Rectal smooth muscle tissue (tissue), 1 donor: Measurements from ENCODE around the gene RANBP3L.

Experiments used
- H3K27ac ChIP-seq: one replicate; pipeline ENCODE4 v1.7.0; 2013; ENCODE audit warnings: low read depth, low read length, inconsistent platforms
- H3K27me3 ChIP-seq: one replicate; pipeline ENCODE4 v1.7.0; 2013; ENCODE audit warnings: low read length; ENCODE audit not compliant: control insufficient read depth, insufficient read depth
- H3K36me3 ChIP-seq: one replicate; pipeline ENCODE4 v1.7.0; 2013; ENCODE audit warnings: low read length; ENCODE audit not compliant: control insufficient read depth, insufficient read depth
- H3K4me1 ChIP-seq: one replicate; pipeline ENCODE4 v1.7.0; 2013; ENCODE audit warnings: low read length; ENCODE audit not compliant: control insufficient read depth, insufficient read depth
- H3K4me3 ChIP-seq: one replicate; pipeline ENCODE4 v1.7.0; 2013; ENCODE audit warnings: low read length
- H3K9ac ChIP-seq: one replicate; pipeline ENCODE4 v1.7.0; 2013; ENCODE audit warnings: low read length

RANBP3L gene

GRCh38 chr5:36237751-36238150 lies 64.0 kb downstream of the RANBP3L start:
- Histone ChIP-seq H3K27ac (peak overlapping the region; percentile 47), H3K4me1 (peaks cover 22% of the 10 kb centered on the region), H3K27me3 (no peaks in the 10 kb centered on the region), H3K9ac (no peak overlapping the region), H3K36me3 (no peaks in the 10 kb centered on the region), H3K4me3 (no peak overlapping the region)

GRCh38 chr5:36236801-36237200 lies 64.9 kb downstream of the RANBP3L start:
- Histone ChIP-seq H3K27me3 (no peaks in the 10 kb centered on the region), H3K9ac (no peak overlapping the region), H3K27ac (no peak overlapping the region), H3K36me3 (no peaks in the 10 kb centered on the region), H3K4me3 (no peak overlapping the region), H3K4me1 (peaks cover 22% of the 10 kb centered on the region)

- Histone ChIP-seq H3K9ac (no peak overlapping the region), H3K36me3 (no peaks in the 10 kb centered on the region), H3K4me3 (no peak overlapping the region), H3K27ac (no peak overlapping the region), H3K27me3 (no peaks in the 10 kb centered on the region), H3K4me1 (peaks cover 3% of the 10 kb centered on the region)
Observed at GRCh38 chr5:36232533-36232932, 69.2 kb downstream of the RANBP3L start.

GRCh38 chr5:36230151-36230790 lies 71.4 kb downstream of the RANBP3L start:
- H3K4me1 ChIP-seq, result no peaks in the 10 kb centered on the region
- H3K36me3 ChIP-seq, result no peaks in the 10 kb centered on the region
- H3K27ac ChIP-seq, result no peak overlapping the region
- H3K27me3 ChIP-seq, result no peaks in the 10 kb centered on the region
- H3K4me3 ChIP-seq, result no peak overlapping the region
- H3K9ac ChIP-seq, result no peak overlapping the region

GRCh38 chr5:36228505-36228904 lies 73.2 kb downstream of the RANBP3L start:
- no peak overlapping the region for H3K4me3 ChIP-seq
- no peak overlapping the region for H3K9ac ChIP-seq
- H3K27ac ChIP-seq, result no peak overlapping the region
- no peaks in the 10 kb centered on the region for H3K27me3 ChIP-seq
- no peaks in the 10 kb centered on the region for H3K4me1 ChIP-seq
- peaks cover 2% of the 10 kb centered on the region for H3K36me3 ChIP-seq

GRCh38 chr5:36227046-36227445 lies 74.7 kb downstream of the RANBP3L start:
- Histone ChIP-seq H3K4me1 (peaks cover 5% of the 10 kb centered on the region), H3K27ac (no peak overlapping the region), H3K9ac (no peak overlapping the region), H3K27me3 (no peaks in the 10 kb centered on the region), H3K4me3 (no peak overlapping the region), H3K36me3 (peaks cover 2% of the 10 kb centered on the region)

GRCh38 chr5:36222620-36223019 lies 79.1 kb downstream of the RANBP3L start:
- no peak overlapping the region for H3K4me3 ChIP-seq
- peaks cover 5% of the 10 kb centered on the region for H3K4me1 ChIP-seq
- H3K9ac ChIP-seq, result no peak overlapping the region
- no peak overlapping the region for H3K27ac ChIP-seq
- peaks cover 5% of the 10 kb centered on the region for H3K36me3 ChIP-seq
- no peaks in the 10 kb centered on the region for H3K27me3 ChIP-seq

GRCh38 chr5:36217988-36218387 lies 83.7 kb downstream of the RANBP3L start:
- no peak overlapping the region for H3K4me3 ChIP-seq
- peaks cover 5% of the 10 kb centered on the region for H3K4me1 ChIP-seq
- peaks cover 3% of the 10 kb centered on the region for H3K36me3 ChIP-seq
- no peak overlapping the region for H3K9ac ChIP-seq
- no peak overlapping the region for H3K27ac ChIP-seq
- no peaks in the 10 kb centered on the region for H3K27me3 ChIP-seq

GRCh38 chr5:36217567-36217966 lies 84.1 kb downstream of the RANBP3L start:
- no peak overlapping the region for H3K27ac ChIP-seq
- H3K36me3 ChIP-seq, result peaks cover 3% of the 10 kb centered on the region
- H3K27me3 ChIP-seq, result no peaks in the 10 kb centered on the region

GRCh38 chr5:36215910-36216309 lies 85.8 kb downstream of the RANBP3L start:
- H3K27ac ChIP-seq, result no peak overlapping the region
- H3K36me3 ChIP-seq, result peaks cover 3% of the 10 kb centered on the region
- H3K4me3 ChIP-seq, result no peak overlapping the region
- H3K9ac ChIP-seq, result no peak overlapping the region
- H3K27me3 ChIP-seq, result no peaks in the 10 kb centered on the region
- H3K4me1 ChIP-seq, result no peaks in the 10 kb centered on the region

More at GRCh38 chr5:36217567-36217966, 84.1 kb downstream of the RANBP3L start:
- no peak overlapping the region for H3K4me3 ChIP-seq
- H3K9ac ChIP-seq, result no peak overlapping the region
- H3K4me1 ChIP-seq, result peaks cover under 1% of the 10 kb centered on the region

GRCh38 chr5:36214436-36214835 lies 87.3 kb downstream of the RANBP3L start:
- H3K27ac ChIP-seq, result no peak overlapping the region
- H3K9ac ChIP-seq, result no peak overlapping the region
- H3K4me1 ChIP-seq, result no peaks in the 10 kb centered on the region
- no peaks in the 10 kb centered on the region for H3K27me3 ChIP-seq
- no peak overlapping the region for H3K4me3 ChIP-seq
- H3K36me3 ChIP-seq, result no peaks in the 10 kb centered on the region

GRCh38 chr5:36209664-36210063 lies 92.0 kb downstream of the RANBP3L start:
- H3K27ac ChIP-seq, result no peak overlapping the region
- H3K27me3 ChIP-seq, result no peaks in the 10 kb centered on the region
- no peak overlapping the region for H3K4me3 ChIP-seq
- H3K9ac ChIP-seq, result no peak overlapping the region
- H3K36me3 ChIP-seq, result no peaks in the 10 kb centered on the region
- H3K4me1 ChIP-seq, result no peaks in the 10 kb centered on the region

GRCh38 chr5:36208786-36209185 lies 92.9 kb downstream of the RANBP3L start:
- H3K27ac ChIP-seq, result no peak overlapping the region
- no peaks in the 10 kb centered on the region for H3K4me1 ChIP-seq
- H3K4me3 ChIP-seq, result no peak overlapping the region
- no peaks in the 10 kb centered on the region for H3K27me3 ChIP-seq
- H3K36me3 ChIP-seq, result no peaks in the 10 kb centered on the region
- H3K9ac ChIP-seq, result no peak overlapping the region
